K562 (cell line): ENCODE measurements around the gene CNTN3. TPM values are rescaled to one million over a fixed set of nuclear protein-coding genes. Genes with fewer than 3 reads are reported as not detected.

Experiments used
- ATAC-seq: fragments of 200-7000 bp; cut with Tn5 transposase; 3 replicates; pipeline ENCODE4 v1.9.1; 2020; ENCODE audit warnings: moderate library complexity
- BruUV-seq: library from RNA; stranded (reverse); fragments of 400-500 nt; replicated peaks from 2 replicates; lab custom pipeline; 2021; lab: Mats Ljungman, UMichigan
- CTCF ChIA-PET: fragments of 300-600 bp; formaldehyde crosslinking; extraction: SDS; loops from one replicate; lab custom pipeline; 2021; ENCODE audit warnings: low intra/inter-chr PET ratio; lab: Yijun Ruan, JAX
- POLR2A ChIA-PET: fragments of 300-600, 350-650 bp; sonication (Branson Sonifier 250); formaldehyde crosslinking; extraction: SDS; loops from one replicate; lab custom pipeline; 2021; ENCODE audit warnings: antibody characterized with exemption, inconsistent platforms; lab: Yijun Ruan, JAX
- DNase-seq, 4 experiments: peaks; one replicate each; pipeline versions ENCODE4 v3.0.0 to v3.0.0-alpha.2; 2011 to 2018; ENCODE audit warnings: low spot score in 3 of 4, mixed read lengths in 3 of 4; ENCODE audit errors: extremely low read depth in 1 of 4
- FAIRE-seq: peaks from 2 replicates; lab custom pipeline; 2011; peaks lifted over from hg19 to GRCh38; lab: Jason Lieb, UNC
- H2AFZ ChIP-seq: 2 replicates; pipeline ENCODE4 v1.6.0; 2011; ENCODE audit warnings: low read depth, low read length, control low read depth, inconsistent platforms
- H3K27ac ChIP-seq: fragments of 200-600 bp; 3 replicates; pipeline ENCODE4 v1.8.0; 2011; ENCODE audit warnings: low read depth, mild to moderate bottlenecking, control low read depth, inconsistent platforms, low read length, moderate library complexity, mixed read lengths; ENCODE audit errors: extremely low read depth
- H3K27me3 ChIP-seq, 2 experiments: fragments of 300-600 bp in 1 of 2; 2 replicates in 1 of 2; 3 replicates in 1 of 2; pipeline versions ENCODE4 v1.6.0 to v1.8.0; 2011; ENCODE audit warnings: inconsistent platforms in 2 of 2, low read length in 2 of 2, mild to moderate bottlenecking in 1 of 2, mixed read lengths in 1 of 2, moderate library complexity in 1 of 2; ENCODE audit not compliant: control insufficient read depth in 2 of 2, insufficient read depth in 2 of 2
- H3K36me3 ChIP-seq: fragments of 300-600 bp; 3 replicates; pipeline ENCODE4 v1.8.0; 2011; ENCODE audit warnings: mild to moderate bottlenecking, low read length, inconsistent platforms; ENCODE audit not compliant: control insufficient read depth, insufficient read depth
- H3K4me1 ChIP-seq, 2 experiments: fragments of 200-600 bp in 1 of 2; replicated peaks in 1 of 2; 2 replicates in 1 of 2; 3 replicates in 1 of 2; pipeline versions ENCODE4 v1.5.1 to v1.8.0; 2011; ENCODE audit warnings: inconsistent platforms in 2 of 2, low read length in 2 of 2, mild to moderate bottlenecking in 1 of 2, mixed read lengths in 1 of 2, moderate library complexity in 1 of 2; ENCODE audit not compliant: control insufficient read depth in 2 of 2, insufficient read depth in 2 of 2
- H3K4me2 ChIP-seq: 2 replicates; pipeline ENCODE4 v1.6.1; 2011; ENCODE audit warnings: low read length, control low read depth, inconsistent platforms, mixed read lengths; ENCODE audit not compliant: insufficient read depth
- H3K4me3 ChIP-seq: fragments of 200-600 bp; sonication (generic), shearing (Covaris generic); 2 replicates; pipeline ENCODE4 v1.5.1; 2016; ENCODE audit warnings: control low read depth, inconsistent platforms
- H3K79me2 ChIP-seq: fragments of 200-600 bp; 3 replicates; pipeline ENCODE4 v1.8.0; 2011; ENCODE audit warnings: low read length, inconsistent platforms; ENCODE audit not compliant: control insufficient read depth, insufficient read depth
- H3K9ac ChIP-seq, 2 experiments: 2 replicates each; pipeline versions ENCODE4 v1.6.0 to v1.6.1; 2011; ENCODE audit warnings: low read depth in 2 of 2, low read length in 2 of 2, control low read depth in 1 of 2, inconsistent platforms in 1 of 2, mild to moderate bottlenecking in 1 of 2, mixed read lengths in 1 of 2; ENCODE audit not compliant: insufficient read depth in 1 of 2
- H3K9me1 ChIP-seq: one replicate; pipeline ENCODE4 v1.6.0; 2011; ENCODE audit warnings: inconsistent platforms, mild to moderate bottlenecking, low read length, moderate library complexity; ENCODE audit not compliant: control insufficient read depth, insufficient read depth
- H3K9me3 ChIP-seq: replicated peaks from 2 replicates; pipeline ENCODE4 v1.5.1; 2011; ENCODE audit warnings: low read depth, low read length, inconsistent platforms; ENCODE audit not compliant: control insufficient read depth, insufficient read depth
- H4K20me1 ChIP-seq: replicated peaks from 2 replicates; pipeline ENCODE4 v1.6.1; 2011; ENCODE audit warnings: low read length, inconsistent platforms, mixed read lengths; ENCODE audit not compliant: control insufficient read depth, insufficient read depth
- BHLHE40 ChIP-seq: IDR thresholded peaks from 2 replicates; pipeline ENCODE4 v1.6.1; 2011; ENCODE audit warnings: low read length, improper control_type of control experiment
- CXXC5 ChIP-seq: fragments of 250-450 bp; sonication (Bioruptor Pico); IDR thresholded peaks from 2 replicates; pipeline ENCODE4 v1.8.0; 2022; ENCODE audit warnings: inconsistent platforms, mild to moderate bottlenecking, moderate library complexity
- DACH1 ChIP-seq: fragments of 450-650 bp; IDR thresholded peaks from 2 replicates; pipeline ENCODE4 v1.6.1; 2018; ENCODE audit not compliant: partially characterized antibody
- ELF2 ChIP-seq: fragments of 250-450 bp; sonication (Bioruptor Pico); IDR thresholded peaks from 2 replicates; pipeline ENCODE4 v1.5.0; 2021; ENCODE audit warnings: mild to moderate bottlenecking
- MAFG ChIP-seq: fragments of 450-650 bp; conservative IDR thresholded peaks from 2 replicates; pipeline ENCODE4 v1.6.1; 2016; ENCODE audit warnings: missing genetic modification characterization, missing compliant biosample characterization
- SRSF1 ChIP-seq: fragments of 200-400 bp; formaldehyde crosslinking; IDR thresholded peaks from 2 replicates; pipeline ENCODE4 v1.6.1; 2017; ENCODE audit warnings: mild to moderate bottlenecking, low read depth, low read length, moderate library complexity
- TEAD2 ChIP-seq: fragments of 450-650 bp; IDR thresholded peaks from 2 replicates; pipeline ENCODE4 v1.6.1; 2016; ENCODE audit warnings: missing genetic modification characterization, control low read depth, missing compliant biosample characterization
- ZNF316 ChIP-seq: fragments of 450-650 bp; IDR thresholded peaks from 2 replicates; pipeline ENCODE4 v1.6.1; 2016
- WGBS: fragments of 100-300 bp; shearing (Covaris generic); methylation state at CpG from one replicate; pipeline ENCODE4 v1.1.6; 2016; ENCODE audit warnings: low coverage, mixed read lengths; ENCODE audit not compliant: insufficient coverage; ENCODE audit errors: missing lambda C conversion rate; 5-methylcytosine and 5-hydroxymethylcytosine counted together
- in situ Hi-C: fragments of 300-500 bp; cut with MboI; formaldehyde crosslinking; loops from 4 replicates; pipeline ENCODE4 v1.15.0; 2018; ENCODE audit warnings: inconsistent platforms, mixed read lengths
- intact Hi-C: fragments of 100-400 bp; cut with micrococcal nuclease; formaldehyde crosslinking; loops from 2 replicates; pipeline ENCODE4 v1.14.2; 2022
- polyA plus RNA-seq, 8 experiments: library from polyadenylated mRNA; depleted of rRNA in 4 of 8; stranded (reverse) in 5 of 8; unstranded in 3 of 8; fragments of >200 nt; fragmentation: Nextera tagmentation in 2 of 8; fragmentation: Illumina TruSeq in 1 of 8; extraction: Ambion mirVana in 2 of 8; extraction: Trizol in 1 of 8; gene quantifications; 2 replicates each; pipeline versions ENCODE4 v1.2.1 to v1.2.3, GENCODE V29; 2011 to 2014; ENCODE audit warnings: inconsistent platforms in 1 of 8, missing spikeins in 1 of 8
- total RNA-seq, 7 experiments: library from RNA; depleted of rRNA in 6 of 7; stranded (reverse); fragments of >200 nt in 6 of 7; fragmentation: Illumina TruSeq in 2 of 7; extraction: Trizol in 2 of 7; gene quantifications; 2 replicates each; pipeline versions ENCODE4 v1.2.1 to v1.2.3, GENCODE V29; 2011 to 2021; ENCODE audit warnings: low replicate concordance in 1 of 7

Gene CNTN3
- total and polyA plus RNA-seq, 9 of the 15 experiments (the other 6 are each of a cell fraction or from before 2014, with no cell fraction given) = 0.01 to 0.07 (median 0.03) TPM; not detected in 3

- Histone ChIP-seq H4K20me1 (no peaks in the 10 kb centered on the region), H3K4me3 (no peak overlapping the region), H3K4me1 (no peaks in the 10 kb centered on the region), H3K4me2 (no peak overlapping the region), H2AFZ (no peak overlapping the region), H3K79me2 (no peaks in the 10 kb centered on the region), H3K27ac (no peak overlapping the region), H3K9me3 (no peaks in the 10 kb centered on the region), H3K9ac (no peak overlapping the region), H3K36me3 (no peaks in the 10 kb centered on the region), H3K27me3 (no peaks in the 10 kb centered on the region), H3K9me1 (no peaks in the 10 kb centered on the region)
- 12% methylated on average over 3 of the region's 3 CpGs for WGBS
- intact Hi-C loops (no loop called here), in situ Hi-C loops (no loop called here)
- no peak for ATAC-seq
- no peak for DNase-seq
- POLR2A ChIA-PET = no interaction called here
- CTCF ChIA-PET = no interaction called here
- no peak for FAIRE-seq
- no TSS peak for BruUV-seq
- no peak for TF ChIP-seq ELF2 (CRISPR knock-in tag)
- TF ChIP-seq CXXC5 (CRISPR knock-in tag) = no peak
- no peak for TF ChIP-seq BHLHE40
- TF ChIP-seq TEAD2 (tag) = no peak
- TF ChIP-seq SRSF1 = no peak
These were observed 21.3 kb downstream of the CNTN3 start for GRCh38 chr3:74593152-74593551.

DNA sequence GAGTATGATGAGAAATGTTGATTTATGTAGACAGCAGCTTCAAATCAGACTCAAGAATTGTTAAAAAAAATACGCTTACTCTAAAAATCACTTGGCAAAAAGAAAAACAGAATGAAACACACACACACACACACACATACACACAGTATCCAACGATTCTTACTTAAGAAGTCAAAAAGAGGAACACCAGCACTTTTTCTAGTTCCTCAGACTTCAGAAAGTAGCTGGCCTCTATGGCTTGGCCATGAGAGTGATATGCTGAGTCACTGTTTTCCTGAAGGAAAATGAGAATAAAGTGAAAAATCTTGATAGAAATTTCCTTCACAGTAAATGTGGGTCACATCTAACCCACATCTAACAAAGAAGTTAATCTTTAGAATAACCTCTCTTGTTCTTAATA is 22.1 kb downstream of the CNTN3 start:
- H3K9me1 ChIP-seq = no peaks in the 10 kb centered on the region
- H3K36me3 ChIP-seq = no peaks in the 10 kb centered on the region
- H3K4me3 ChIP-seq = no peak overlapping the region
- no peaks in the 10 kb centered on the region for H3K27me3 ChIP-seq
- no peak overlapping the region for H2AFZ ChIP-seq
- H3K27ac ChIP-seq = no peak overlapping the region
- H3K9ac ChIP-seq = no peak overlapping the region
- DNase-seq (no peak), FAIRE-seq (no peak), ATAC-seq (no peak)
- H4K20me1 ChIP-seq = no peaks in the 10 kb centered on the region
- in situ Hi-C loops = no loop called here
- POLR2A ChIA-PET = no interaction called here
- CTCF ChIA-PET = no interaction called here
- H3K9me3 ChIP-seq = no peaks in the 10 kb centered on the region
- H3K79me2 ChIP-seq = no peaks in the 10 kb centered on the region
- no peaks in the 10 kb centered on the region for H3K4me1 ChIP-seq
- intact Hi-C loops = no loop called here
- no TSS peak for BruUV-seq
- no peak overlapping the region for H3K4me2 ChIP-seq
- TF ChIP-seq DACH1 (no peak), ZNF316 (peak; percentile 23; the same call in 1 of the 2 replicates), MAFG (tag) (peak; percentile 30; the same call in 1 of the 2 replicates)
- 6% methylated on average over 2 of the region's 2 CpGs for WGBS
